GM10266 (cell line): ENCODE results near the gene HPS3.
A peak's percentile ranks its signal among the peaks of the same experiment; 100 is the strongest.

Experiments used
- DNase-seq: peaks from one replicate; pipeline ENCODE4 v3.0.0; 2012; ENCODE audit errors: extremely low spot score
- CTCF ChIP-seq: IDR thresholded peaks from 2 replicates; pipeline ENCODE4 v1.5.1; 2012; ENCODE audit warnings: mild to moderate bottlenecking, low read depth; ENCODE audit not compliant: control insufficient read depth, insufficient read depth; ENCODE audit errors: missing control alignments

HPS3 gene

GRCh38 chr3:149199474-149199873, 70.0 kb downstream of the HPS3 start:
- DNase-seq, result no peak
- no peak for TF ChIP-seq CTCF

DNA sequence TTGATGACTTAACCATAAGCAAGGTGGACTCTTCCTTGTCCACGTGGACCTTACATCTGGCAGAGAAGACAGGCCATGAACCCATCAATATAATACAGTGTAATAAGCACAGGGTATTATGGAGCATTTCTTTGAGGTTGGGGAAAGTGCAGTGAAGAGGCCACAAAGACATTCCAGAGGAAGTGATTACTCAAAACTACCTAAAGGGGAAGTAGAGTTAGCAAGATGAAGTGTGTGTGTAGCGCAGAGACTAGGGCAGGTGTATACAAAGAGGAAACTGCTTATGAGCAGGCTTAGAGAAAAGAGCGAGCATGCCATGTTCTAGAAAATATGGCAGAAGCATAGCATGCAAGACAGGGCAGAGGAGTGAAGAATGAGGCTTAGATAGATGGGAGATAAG, 74.3 kb downstream of the HPS3 start:
- TF ChIP-seq CTCF, result no peak
- DNase-seq, result peak; percentile 8

GRCh38 chr3:149204390-149204991, 75.1 kb downstream of the HPS3 start:
- TF ChIP-seq CTCF, result no peak

GRCh38 chr3:149207475-149207874, 78.0 kb downstream of the HPS3 start:
- no peak for TF ChIP-seq CTCF
- DNase-seq, result no peak

More at GRCh38 chr3:149204390-149204991, 75.1 kb downstream of the HPS3 start:
- no peak for DNase-seq

DNA sequence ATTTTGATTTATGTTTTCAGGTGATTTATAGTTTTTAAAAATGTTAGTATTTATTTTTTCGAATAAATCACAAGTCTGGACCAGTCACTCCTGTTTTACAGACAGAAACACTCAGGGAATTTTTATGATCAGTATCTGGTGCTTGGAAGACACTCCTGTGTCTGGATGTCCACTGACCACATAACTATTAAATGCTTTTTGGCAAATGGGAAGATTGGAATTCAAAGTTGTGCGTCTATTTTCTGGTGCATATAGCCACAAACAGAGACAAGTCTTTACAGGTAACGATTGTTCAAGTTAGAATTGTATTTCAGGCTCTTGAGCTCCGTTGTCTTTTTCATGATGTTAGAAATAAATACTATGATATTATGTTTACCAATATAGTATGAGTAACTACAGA, 80.0 kb downstream of the HPS3 start:
- TF ChIP-seq CTCF, result no peak
- DNase-seq, result no peak

GRCh38 chr3:149212386-149212785, 82.9 kb downstream of the HPS3 start:
- no peak for DNase-seq
- TF ChIP-seq CTCF, result no peak

DNA sequence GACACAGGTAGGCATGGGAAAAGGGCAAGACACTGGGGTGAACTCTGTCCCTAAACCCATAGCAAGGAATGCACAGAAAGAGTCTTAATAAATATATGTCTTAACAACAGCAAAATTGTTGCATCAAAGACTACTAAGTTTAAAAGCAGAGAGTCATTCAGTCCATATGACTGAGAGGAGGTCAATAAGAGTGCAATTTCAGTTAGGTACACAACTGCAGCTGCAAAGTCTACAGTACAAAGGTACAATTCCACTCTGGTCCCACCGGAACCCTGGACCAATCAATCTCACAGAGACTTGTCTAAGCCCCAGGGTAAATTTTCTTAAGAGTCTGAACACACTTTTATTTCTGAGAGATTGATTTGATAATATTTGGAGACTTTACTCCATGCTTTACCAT, 85.3 kb downstream of the HPS3 start:
- no peak for TF ChIP-seq CTCF
- DNase-seq, result no peak
